Measurements from ENCODE around the gene ADSS2. TPM values are rescaled to one million over a fixed set of nuclear protein-coding genes. Genes with fewer than 3 reads are reported as not detected.
A peak's percentile ranks its signal among the peaks of the same experiment; 100 is the strongest.

ADSS2 gene
- total RNA-seq, 6 donors from 2014 or later: 26.3 to 70.0 (median 40.4) TPM

GRCh38 chr1:244400974-244401373 is 50.7 kb downstream of the ADSS2 start:
- H3K9me3 ChIP-seq: peaks cover 0 to 8% (median 6%) of the 10 kb centered on the region in 4 donors
- peaks cover 0 to 32% (median 6%) of the 10 kb centered on the region in 4 donors for H3K36me3 ChIP-seq
- no peak overlapping the region for H3K27ac ChIP-seq
- H3K4me3 ChIP-seq: no peak overlapping the region
- 94 to 96% methylated on average over 2 of the region's 2 CpGs for WGBS, 2 donors
- ATAC-seq (ENCODE audit: low FRiP score in 2 of 2) (no peak), DNase-seq (no peak)
- H3K4me1 ChIP-seq: no peaks in the 10 kb centered on the region
- H3K27me3 ChIP-seq: no peaks in the 10 kb centered on the region
- TF ChIP-seq CTCF (IDR thresholded peaks at IDR 0.05): no peak
- no peak for TF ChIP-seq EP300 (IDR thresholded peaks at IDR 0.05)
- no peak for TF ChIP-seq POLR2A (IDR thresholded peaks at IDR 0.05)
- no peak for TF ChIP-seq POLR2AphosphoS5 (IDR thresholded peaks at IDR 0.05)

GRCh38 chr1:244397131-244397530 is 54.6 kb downstream of the ADSS2 start:
- no peaks in the 10 kb centered on the region for H3K27me3 ChIP-seq
- ATAC-seq (ENCODE audit: low FRiP score in 2 of 2) (no peak), DNase-seq (no peak)
- H3K4me1 ChIP-seq: no peaks in the 10 kb centered on the region
- no peak overlapping the region for H3K27ac ChIP-seq
- no peak for TF ChIP-seq CTCF (IDR thresholded peaks at IDR 0.05)
- no peak for TF ChIP-seq EP300 (IDR thresholded peaks at IDR 0.05)
- TF ChIP-seq POLR2A (IDR thresholded peaks at IDR 0.05): no peak
- TF ChIP-seq POLR2AphosphoS5 (IDR thresholded peaks at IDR 0.05): no peak
- H3K36me3 ChIP-seq: peaks cover 0 to 11% (median 4%) of the 10 kb centered on the region in 4 donors
- H3K4me3 ChIP-seq: no peak overlapping the region
- peaks cover 0 to 8% (median 6%) of the 10 kb centered on the region in 4 donors for H3K9me3 ChIP-seq

- no peak overlapping the region for H3K27ac ChIP-seq
- peaks cover 0 to 3% (median 1%) of the 10 kb centered on the region in 4 donors for H3K9me3 ChIP-seq
- H3K4me3 ChIP-seq: no peak overlapping the region
- H3K4me1 ChIP-seq: no peaks in the 10 kb centered on the region
- 85 to 93% methylated on average over 4 to 5 of the region's 5 CpGs for WGBS, 2 donors
- no peak for DNase-seq
- ATAC-seq (ENCODE audit: low FRiP score in 2 of 2): peak; percentile 21 to 52
- no peaks in the 10 kb centered on the region for H3K36me3 ChIP-seq
- no peaks in the 10 kb centered on the region for H3K27me3 ChIP-seq
- TF ChIP-seq POLR2A (IDR thresholded peaks at IDR 0.05) (no peak), CTCF (IDR thresholded peaks at IDR 0.05) (no peak), POLR2AphosphoS5 (IDR thresholded peaks at IDR 0.05) (no peak), EP300 (IDR thresholded peaks at IDR 0.05) (no peak)
These were observed 55.7 kb downstream of the ADSS2 start for GRCh38 chr1:244395965-244396364.

- peak in 1 of 2 donors; percentile 60 for DNase-seq
- 84 to 86% methylated on average over 12 to 15 of the region's 15 CpGs for WGBS, 2 donors
- peak; percentile 21 to 39 for ATAC-seq (ENCODE audit: low FRiP score in 2 of 2)
- Histone ChIP-seq H3K9me3 (no peaks in the 10 kb centered on the region), H3K4me3 (no peak overlapping the region), H3K27me3 (no peaks in the 10 kb centered on the region), H3K36me3 (no peaks in the 10 kb centered on the region), H3K4me1 (no peaks in the 10 kb centered on the region), H3K27ac (no peak overlapping the region)
- TF ChIP-seq POLR2AphosphoS5 (IDR thresholded peaks at IDR 0.05) (no peak), CTCF (IDR thresholded peaks at IDR 0.05) (no peak), EP300 (IDR thresholded peaks at IDR 0.05) (no peak)
These were observed 56.6 kb downstream of the ADSS2 start for GRCh38 chr1:244394826-244395765.

All from upper lobe of left lung (tissue), 6 donors.